ENCODE measurements around the gene STRN3.

Gene STRN3

GRCh38 chr14:30864934-30865333 is 161.2 kb downstream of the STRN3 start:
- no peak for TF ChIP-seq CTCF (IDR thresholded peaks at IDR 0.05; ENCODE audit: insufficient read depth, missing control alignments)
- FAIRE-seq: no peak
- no peak for DNase-seq (ENCODE audit: insufficient read length, low spot score)

- FAIRE-seq: no peak
- DNase-seq (ENCODE audit: insufficient read length, low spot score): no peak
- TF ChIP-seq CTCF (IDR thresholded peaks at IDR 0.05; ENCODE audit: insufficient read depth, missing control alignments): no peak
Observed at GRCh38 chr14:30861200-30861599, 165.0 kb downstream of the STRN3 start.

- FAIRE-seq (no peak), DNase-seq (ENCODE audit: insufficient read length, low spot score) (no peak)
- TF ChIP-seq CTCF (IDR thresholded peaks at IDR 0.05; ENCODE audit: insufficient read depth, missing control alignments): no peak
Observed at GRCh38 chr14:30855345-30856037, 170.7 kb downstream of the STRN3 start.

- DNase-seq (ENCODE audit: insufficient read length, low spot score): no peak
- no peak for FAIRE-seq
- TF ChIP-seq CTCF (IDR thresholded peaks at IDR 0.05; ENCODE audit: insufficient read depth, missing control alignments): no peak
Observed at GRCh38 chr14:30854492-30854891, 171.7 kb downstream of the STRN3 start.

- FAIRE-seq (no peak), DNase-seq (ENCODE audit: insufficient read length, low spot score) (no peak)
Observed at GRCh38 chr14:30853946-30854345, 172.2 kb downstream of the STRN3 start.

GRCh38 chr14:30849983-30850382 is 176.2 kb downstream of the STRN3 start:
- FAIRE-seq: no peak
- no peak for TF ChIP-seq CTCF (IDR thresholded peaks at IDR 0.05; ENCODE audit: insufficient read depth, missing control alignments)
- DNase-seq (ENCODE audit: insufficient read length, low spot score): no peak

More at GRCh38 chr14:30853946-30854345, 172.2 kb downstream of the STRN3 start:
- TF ChIP-seq CTCF (IDR thresholded peaks at IDR 0.05; ENCODE audit: insufficient read depth, missing control alignments): no peak

GRCh38 chr14:30849354-30849753 is 176.8 kb downstream of the STRN3 start:
- DNase-seq (ENCODE audit: insufficient read length, low spot score) (no peak), FAIRE-seq (no peak)
- no peak for TF ChIP-seq CTCF (IDR thresholded peaks at IDR 0.05; ENCODE audit: insufficient read depth, missing control alignments)
